Activated CD4-positive, alpha-beta memory T cell treated with anti-CD3 and anti-CD28 coated beads, Interleukin-2, amount 10 ng/mL, durations not matched to agents 7 days and 5 days (primary cell): ENCODE data around the gene PTDSS2. TPM values are rescaled to one million over a fixed set of nuclear protein-coding genes. Genes with fewer than 3 reads are reported as not detected.
"Not testable (repeated sequence)": the region's sequence is repeated elsewhere in the genome, so short reads cannot be mapped to it uniquely, and the experiment has no call there.

Experiments
- CTCF ChIA-PET: fragments of 350-600 bp; sonication (Branson Sonifier 250); formaldehyde crosslinking; loops from one replicate; lab custom pipeline; 2021; ENCODE audit warnings: antibody characterized with exemption, inconsistent platforms; lab: Charles Lee
- POLR2A ChIA-PET: fragments of 350-600 bp; sonication (Branson Sonifier 250); formaldehyde crosslinking; loops from one replicate; lab custom pipeline; 2021; ENCODE audit warnings: antibody characterized with exemption; lab: Charles Lee
- DNase-seq: peaks from one replicate; pipeline ENCODE4 v3.0.0-alpha.2; 2020
- H3K27ac Mint-ChIP-seq: one replicate; pipeline ENCODE4 v1.8.0; 2021; ENCODE audit warnings: mild to moderate bottlenecking, mixed read lengths
- H3K27me3 Mint-ChIP-seq: one replicate; pipeline ENCODE4 v1.8.0; 2021; ENCODE audit warnings: mixed read lengths
- H3K36me3 Mint-ChIP-seq: one replicate; pipeline ENCODE4 v1.8.0; 2021; ENCODE audit warnings: low read depth, mixed read lengths
- H3K4me1 Mint-ChIP-seq: one replicate; pipeline ENCODE4 v1.8.0; 2021; ENCODE audit warnings: mixed read lengths
- H3K4me3 Mint-ChIP-seq: one replicate; pipeline ENCODE4 v1.8.0; 2021; ENCODE audit warnings: mild to moderate bottlenecking, mixed read lengths
- H3K9me3 Mint-ChIP-seq: one replicate; pipeline ENCODE4 v1.8.0; 2021; ENCODE audit warnings: mixed read lengths
- total RNA-seq, 2 experiments: library from RNA; stranded (reverse); gene quantifications; one replicate each; pipeline ENCODE4 v1.2.3, GENCODE V29; 2021

Gene PTDSS2
- total RNA-seq, 2 experiments from 2014 or later = 20.1 to 21.5 TPM

GRCh38 chr11:416757-417621 is 33.1 kb upstream of the PTDSS2 start:
- no peaks in the 10 kb centered on the region for H3K27me3 Mint-ChIP-seq
- peaks cover 30% of the 10 kb centered on the region for H3K4me1 Mint-ChIP-seq
- H3K27ac Mint-ChIP-seq = peak overlapping the region; percentile 91
- H3K4me3 Mint-ChIP-seq = peak overlapping the region; percentile 99
- peaks cover 22% of the 10 kb centered on the region for H3K36me3 Mint-ChIP-seq
- peak; percentile 67 for DNase-seq
- H3K9me3 Mint-ChIP-seq = no peaks in the 10 kb centered on the region
- ChIA-PET POLR2A (interaction anchor here (0.7 to 6.7 kb wide), 20 partner anchors 9 to 278 kb away, joined by 3 to 102 read pairs (median 6); partner anchors contain the start of genes ANO9, BET1L, DEAF1 and PTDSS2), CTCF (interaction anchor here (0.9 to 3.7 kb wide), 6 partner anchors 10 to 210 kb away, joined by 3 to 62 read pairs (median 5); partner anchors contain the start of genes BET1L, PTDSS2 and RIC8A)

GRCh38 chr11:417652-418342 is 32.3 kb upstream of the PTDSS2 start:
- ChIA-PET POLR2A (interaction anchor here (1.0 to 6.7 kb wide), 11 partner anchors 8 to 180 kb away, joined by 3 to 102 read pairs (median 8); partner anchors contain the start of genes ANO9, PTDSS2 and RNH1), CTCF (interaction anchor here (1.4 to 3.7 kb wide), 4 partner anchors 11 to 210 kb away, joined by 3 to 62 read pairs (median 13); partner anchors contain the start of genes BET1L, PTDSS2 and RIC8A)
- peaks cover 22% of the 10 kb centered on the region for H3K36me3 Mint-ChIP-seq
- peak overlapping the region; percentile 58 for H3K4me3 Mint-ChIP-seq
- H3K27ac Mint-ChIP-seq = peak overlapping the region; percentile 58
- no peak for DNase-seq
- H3K4me1 Mint-ChIP-seq = peaks cover 28% of the 10 kb centered on the region
- no peaks in the 10 kb centered on the region for H3K27me3 Mint-ChIP-seq
- H3K9me3 Mint-ChIP-seq = no peaks in the 10 kb centered on the region

- Mint-ChIP-seq H3K27me3 (no peaks in the 10 kb centered on the region), H3K27ac (no peak overlapping the region), H3K9me3 (no peaks in the 10 kb centered on the region), H3K4me1 (peaks cover 20% of the 10 kb centered on the region), H3K36me3 (peaks cover 18% of the 10 kb centered on the region), H3K4me3 (no peak overlapping the region)
- DNase-seq = no peak
- CTCF ChIA-PET = interaction anchor here (1.4 kb wide), 1 partner anchor 12 kb away, joined by 3 read pairs; no protein-coding TSS in a partner anchor
- POLR2A ChIA-PET = interaction anchor here (6.7 kb wide), 1 partner anchor 31 kb away, joined by 102 read pairs; the partner anchor contains the start of gene PTDSS2
Measured at GRCh38 chr11:418343-419247, 31.5 kb upstream of the PTDSS2 start.

GRCh38 chr11:419248-420005 is 30.7 kb upstream of the PTDSS2 start:
- ChIA-PET CTCF (interaction anchor here (1.4 kb wide), 1 partner anchor 13 kb away, joined by 3 read pairs; no protein-coding TSS in a partner anchor), POLR2A (no interaction called here)
- no peaks in the 10 kb centered on the region for H3K9me3 Mint-ChIP-seq
- H3K27ac Mint-ChIP-seq = no peak overlapping the region
- peaks cover 16% of the 10 kb centered on the region for H3K36me3 Mint-ChIP-seq
- H3K4me3 Mint-ChIP-seq = no peak overlapping the region
- H3K27me3 Mint-ChIP-seq = no peaks in the 10 kb centered on the region
- peaks cover 15% of the 10 kb centered on the region for H3K4me1 Mint-ChIP-seq
- no peak for DNase-seq

GRCh38 chr11:420054-420910 is 29.8 kb upstream of the PTDSS2 start:
- ChIA-PET CTCF (no interaction called here), POLR2A (no interaction called here)
- H3K36me3 Mint-ChIP-seq = peaks cover 8% of the 10 kb centered on the region
- no peak overlapping the region for H3K27ac Mint-ChIP-seq
- peaks cover 10% of the 10 kb centered on the region for H3K4me1 Mint-ChIP-seq
- H3K27me3 Mint-ChIP-seq = no peaks in the 10 kb centered on the region
- DNase-seq = no peak
- no peaks in the 10 kb centered on the region for H3K9me3 Mint-ChIP-seq
- no peak overlapping the region for H3K4me3 Mint-ChIP-seq

- H3K4me1 Mint-ChIP-seq = peaks cover 9% of the 10 kb centered on the region
- CTCF ChIA-PET = no interaction called here
- no peaks in the 10 kb centered on the region for H3K9me3 Mint-ChIP-seq
- DNase-seq = no peak
- POLR2A ChIA-PET = no interaction called here
- no peaks in the 10 kb centered on the region for H3K27me3 Mint-ChIP-seq
- no peak overlapping the region for H3K4me3 Mint-ChIP-seq
- peaks cover 7% of the 10 kb centered on the region for H3K36me3 Mint-ChIP-seq
- no peak overlapping the region for H3K27ac Mint-ChIP-seq
Measured at GRCh38 chr11:420911-421321, 29.2 kb upstream of the PTDSS2 start.

- no peaks in the 10 kb centered on the region for H3K27me3 Mint-ChIP-seq
- POLR2A ChIA-PET = no interaction called here
- CTCF ChIA-PET = interaction anchor here (1.0 to 1.2 kb wide), 2 partner anchors 16 to 28 kb away, joined by 3 to 4 read pairs; no protein-coding TSS in a partner anchor
- no peak overlapping the region for H3K27ac Mint-ChIP-seq
- peaks cover 3% of the 10 kb centered on the region for H3K36me3 Mint-ChIP-seq
- no peak overlapping the region for H3K4me3 Mint-ChIP-seq
- no peaks in the 10 kb centered on the region for H3K9me3 Mint-ChIP-seq
- peaks cover 5% of the 10 kb centered on the region for H3K4me1 Mint-ChIP-seq
- DNase-seq = no peak
Measured at GRCh38 chr11:422249-422656, 27.8 kb upstream of the PTDSS2 start.

GRCh38 chr11:424232-424631 is 25.8 kb upstream of the PTDSS2 start:
- H3K9me3 Mint-ChIP-seq = no peaks in the 10 kb centered on the region
- H3K4me1 Mint-ChIP-seq = no peaks in the 10 kb centered on the region
- no peak overlapping the region for H3K27ac Mint-ChIP-seq
- no peak for DNase-seq
- peaks cover 5% of the 10 kb centered on the region for H3K36me3 Mint-ChIP-seq
- CTCF ChIA-PET = no interaction called here
- no peaks in the 10 kb centered on the region for H3K27me3 Mint-ChIP-seq
- POLR2A ChIA-PET = no interaction called here
- no peak overlapping the region for H3K4me3 Mint-ChIP-seq

GRCh38 chr11:424766-425165 is 25.3 kb upstream of the PTDSS2 start:
- H3K4me1 Mint-ChIP-seq, H3K27ac Mint-ChIP-seq, H3K36me3 Mint-ChIP-seq, DNase-seq, H3K27me3 Mint-ChIP-seq, H3K4me3 Mint-ChIP-seq, POLR2A ChIA-PET, H3K9me3 Mint-ChIP-seq, CTCF ChIA-PET: not testable (repeated sequence)

GRCh38 chr11:425301-425700 is 24.8 kb upstream of the PTDSS2 start:
- no peaks in the 10 kb centered on the region for H3K9me3 Mint-ChIP-seq
- peaks cover 5% of the 10 kb centered on the region for H3K36me3 Mint-ChIP-seq
- no peak for DNase-seq
- no peaks in the 10 kb centered on the region for H3K4me1 Mint-ChIP-seq
- no peak overlapping the region for H3K27ac Mint-ChIP-seq
- H3K27me3 Mint-ChIP-seq = no peaks in the 10 kb centered on the region
- ChIA-PET POLR2A (interaction anchor here (1.3 kb wide), 1 partner anchor 9 kb away, joined by 7 read pairs; no protein-coding TSS in a partner anchor), CTCF (no interaction called here)
- no peak overlapping the region for H3K4me3 Mint-ChIP-seq

- no peak overlapping the region for H3K4me3 Mint-ChIP-seq
- CTCF ChIA-PET = no interaction called here
Measured at GRCh38 chr11:426851-427250, 23.2 kb upstream of the PTDSS2 start.

More at GRCh38 chr11:426851-427250, 23.2 kb upstream of the PTDSS2 start:
- Mint-ChIP-seq H3K27me3 (no peaks in the 10 kb centered on the region), H3K36me3 (peaks cover 5% of the 10 kb centered on the region), H3K4me1 (no peaks in the 10 kb centered on the region), H3K27ac (no peak overlapping the region), H3K9me3 (no peaks in the 10 kb centered on the region)
- DNase-seq = no peak
- POLR2A ChIA-PET = interaction anchor here (1.0 to 1.9 kb wide), 3 partner anchors 10 to 21 kb away, joined by 3 to 7 read pairs (median 5); no protein-coding TSS in a partner anchor
